GM18868 (cell line): ENCODE results near the gene PPM1E.
"Not testable (repeated sequence)": the region's sequence is repeated elsewhere in the genome, so short reads cannot be mapped to it uniquely, and the experiment has no call there.

ENCODE experiments used
- ATAC-seq: cut with Tn5 transposase; IDR thresholded peaks from one replicate; pipeline ENCODE4 v1.9.1; 2021; ENCODE audit warnings: mild to moderate bottlenecking, moderate library complexity; ENCODE audit not compliant: unreplicated experiment

PPM1E gene

GRCh38 chr17:58755577-58756245 lies at the start of gene PPM1E:
PPM1E (plus strand) TSS chr17:58755854.
- ATAC-seq, result peak; percentile 47

- peak; percentile 34 for ATAC-seq
Measured at GRCh38 chr17:58706351-58707140, 49.1 kb upstream of the PPM1E start.

- no peak for ATAC-seq
Measured at GRCh38 chr17:58710948-58711552, 44.6 kb upstream of the PPM1E start.

GRCh38 chr17:58722274-58722673 lies 33.4 kb upstream of the PPM1E start:
- no peak for ATAC-seq

GRCh38 chr17:58722696-58723095 lies 33.0 kb upstream of the PPM1E start:
- no peak for ATAC-seq

- ATAC-seq, result no peak
Measured at GRCh38 chr17:58728798-58729197, 26.9 kb upstream of the PPM1E start.

- ATAC-seq, result no peak
Measured at GRCh38 chr17:58730937-58731336, 24.7 kb upstream of the PPM1E start.

GRCh38 chr17:58734040-58734439 lies 21.6 kb upstream of the PPM1E start:
- no peak for ATAC-seq

GRCh38 chr17:58734811-58735210 lies 20.8 kb upstream of the PPM1E start:
- ATAC-seq, result no peak

- ATAC-seq, result no peak
Measured at GRCh38 chr17:58741121-58741625, 14.5 kb upstream of the PPM1E start.

- ATAC-seq, result no peak
Measured at GRCh38 chr17:58747674-58748073, 8.0 kb upstream of the PPM1E start.

GRCh38 chr17:58749627-58750026 lies 6.0 kb upstream of the PPM1E start:
- not testable (repeated sequence) for ATAC-seq

- no peak for ATAC-seq
Measured at GRCh38 chr17:58753026-58753425, 2.6 kb upstream of the PPM1E start.

- no peak for ATAC-seq
Measured at GRCh38 chr17:58755269-58755576, 431 bp upstream of the PPM1E start.

GRCh38 chr17:58756246-58757161 lies 850 bp downstream of the PPM1E start:
- ATAC-seq, result no peak

GRCh38 chr17:58757162-58757613 lies 1.5 kb downstream of the PPM1E start:
- ATAC-seq, result no peak

GRCh38 chr17:58758890-58759289 lies 3.2 kb downstream of the PPM1E start:
- no peak for ATAC-seq

GRCh38 chr17:58759522-58759921 lies 3.9 kb downstream of the PPM1E start:
- no peak for ATAC-seq

- no peak for ATAC-seq
Measured at GRCh38 chr17:58760248-58760647, 4.6 kb downstream of the PPM1E start.

GRCh38 chr17:58763263-58763662 lies 7.6 kb downstream of the PPM1E start:
- ATAC-seq, result no peak

GRCh38 chr17:58764373-58764772 lies 8.7 kb downstream of the PPM1E start:
- no peak for ATAC-seq
